HepG2 (cell line): ENCODE data around the gene KIAA0825. TPM values are rescaled to one million over a fixed set of nuclear protein-coding genes. Genes with fewer than 3 reads are reported as not detected.

ENCODE experiments used
- ATAC-seq: fragments of 200-7000 bp; cut with Tn5 transposase; 3 replicates; pipeline ENCODE4 v1.9.1; 2020; ENCODE audit warnings: mild to moderate bottlenecking, moderate library complexity
- BruUV-seq: library from RNA; stranded (reverse); fragments of 400-500 nt; replicated peaks from 2 replicates; lab custom pipeline; 2021; lab: Mats Ljungman, UMichigan
- CTCF ChIA-PET: fragments of 300-600 bp; formaldehyde crosslinking; extraction: SDS; loops from one replicate; lab custom pipeline; 2021; ENCODE audit warnings: low total read pairs, inconsistent platforms, low intra/inter-chr PET ratio; lab: Yijun Ruan, JAX
- POLR2A ChIA-PET: fragments of 350-600 bp; sonication (Branson Sonifier 250); formaldehyde crosslinking; loops from one replicate; lab custom pipeline; 2020; ENCODE audit warnings: antibody characterized with exemption, inconsistent platforms; lab: Yijun Ruan, JAX
- DNase-seq: peaks from one replicate; pipeline ENCODE4 v3.0.0-alpha.2; 2015; ENCODE audit warnings: low spot score
- FAIRE-seq: peaks from 3 replicates; lab custom pipeline; 2011; peaks lifted over from hg19 to GRCh38; lab: Jason Lieb, UNC
- H2AFZ ChIP-seq: one replicate; pipeline ENCODE4 v1.6.1; 2011; ENCODE audit warnings: low read length, inconsistent platforms
- H3K27ac ChIP-seq: fragments of 300-600 bp; 3 replicates; pipeline ENCODE4 v1.8.0; 2011; ENCODE audit warnings: mixed run types, mild to moderate bottlenecking, mixed read lengths, low read length, inconsistent platforms; ENCODE audit not compliant: insufficient read depth; ENCODE audit errors: extremely low read length
- H3K27me3 ChIP-seq, 2 experiments: fragments of 200-600 bp in 1 of 2; 2 replicates in 1 of 2; 3 replicates in 1 of 2; pipeline versions ENCODE4 v1.6.0 to v1.8.0; 2011; ENCODE audit warnings: low read length in 2 of 2, mild to moderate bottlenecking in 2 of 2, moderate library complexity in 2 of 2, inconsistent platforms in 1 of 2; ENCODE audit not compliant: insufficient read depth in 2 of 2, control insufficient read depth in 1 of 2
- H3K36me3 ChIP-seq, 2 experiments: fragments of 200-600 bp in 1 of 2; replicated peaks in 1 of 2; 2 replicates in 1 of 2; 3 replicates in 1 of 2; pipeline versions ENCODE4 v1.5.1 to v1.8.0; 2011; ENCODE audit warnings: low read length in 2 of 2, inconsistent platforms in 1 of 2; ENCODE audit not compliant: insufficient read depth in 2 of 2, control insufficient read depth in 1 of 2
- H3K4me1 ChIP-seq: 2 replicates; pipeline ENCODE4 v1.5.1; 2012; ENCODE audit warnings: low read length, inconsistent platforms; ENCODE audit not compliant: insufficient read depth
- H3K4me2 ChIP-seq: 2 replicates; pipeline ENCODE4 v1.6.0; 2011; ENCODE audit warnings: low read depth, low read length, inconsistent platforms
- H3K4me3 ChIP-seq, 3 experiments: fragments of 200-600 bp in 1 of 3; sonication (generic), shearing (Covaris generic) in 1 of 3; replicated peaks in 1 of 3; 2 replicates each; pipeline ENCODE4 v1.5.1; 2011 to 2016; ENCODE audit warnings: low read length in 3 of 3, inconsistent platforms in 2 of 3, low read depth in 2 of 3, mild to moderate bottlenecking in 2 of 3, control low read depth in 1 of 3, mixed read lengths in 1 of 3; ENCODE audit not compliant: insufficient read depth in 1 of 3
- H3K79me2 ChIP-seq: one replicate; pipeline ENCODE4 v1.6.1; 2011; ENCODE audit warnings: low read length, inconsistent platforms; ENCODE audit not compliant: insufficient read depth
- H3K9ac ChIP-seq: 2 replicates; pipeline ENCODE4 v1.6.0; 2011; ENCODE audit warnings: mild to moderate bottlenecking, low read depth, low read length, inconsistent platforms; ENCODE audit not compliant: insufficient read depth
- H3K9me3 ChIP-seq: 2 replicates; pipeline ENCODE4 v1.5.1; 2012; ENCODE audit warnings: mild to moderate bottlenecking, low read length
- H4K20me1 ChIP-seq: 2 replicates; pipeline ENCODE4 v1.6.0; 2011; ENCODE audit warnings: inconsistent platforms, mild to moderate bottlenecking, low read length, moderate library complexity; ENCODE audit not compliant: insufficient read depth
- BHLHE40 ChIP-seq: IDR thresholded peaks from 2 replicates; pipeline ENCODE4 v1.6.1; 2011; ENCODE audit warnings: low read length, improper control_type of control experiment
- FOXP1 ChIP-seq, 2 experiments: fragments of 450-650 bp in 1 of 2; IDR thresholded peaks; 2 replicates each; pipeline ENCODE4 v1.6.1; 2017 to 2018; ENCODE audit warnings: antibody characterized with exemption in 1 of 2
- GTF2F1 ChIP-seq: fragments of 150-350 bp; IDR thresholded peaks from 2 replicates; pipeline ENCODE4 v1.6.1; 2014; ENCODE audit warnings: low read length
- KLF12 ChIP-seq: sonication (generic); formaldehyde crosslinking; IDR thresholded peaks from 2 replicates; pipeline ENCODE4 v1.4.0; 2020; ENCODE audit warnings: missing genetic modification reagents, borderline replicate concordance
- NFATC3 ChIP-seq: sonication (generic); formaldehyde crosslinking; IDR thresholded peaks from 2 replicates; pipeline ENCODE4 v1.5.1; 2020; ENCODE audit warnings: mild to moderate bottlenecking, missing genetic modification reagents
- PRDM4 ChIP-seq: sonication (generic); formaldehyde crosslinking; IDR thresholded peaks from 2 replicates; pipeline ENCODE4 v1.9.0; 2021; ENCODE audit warnings: missing genetic modification reagents, borderline replicate concordance
- RFXAP ChIP-seq: sonication (generic); formaldehyde crosslinking; IDR thresholded peaks from 2 replicates; pipeline ENCODE4 v1.4.0; 2020; ENCODE audit warnings: missing genetic modification reagents, borderline replicate concordance
- SALL1 ChIP-seq: sonication (generic); formaldehyde crosslinking; IDR thresholded peaks from 2 replicates; pipeline ENCODE4 v1.8.0; 2022; ENCODE audit warnings: mild to moderate bottlenecking, missing genetic modification reagents
- ZFP36 ChIP-seq: fragments of 150-350 bp; IDR thresholded peaks from 2 replicates; pipeline ENCODE4 v1.6.1; 2018; ENCODE audit warnings: borderline replicate concordance, low read length, low read depth; ENCODE audit not compliant: partially characterized antibody
- ZHX1 ChIP-seq: sonication (generic); formaldehyde crosslinking; IDR thresholded peaks from 2 replicates; pipeline ENCODE4 v1.8.1; 2022; ENCODE audit warnings: low read depth, mild to moderate bottlenecking, missing genetic modification reagents
- ZHX2 ChIP-seq, 2 experiments: sonication (generic) in 1 of 2; formaldehyde crosslinking in 1 of 2; IDR thresholded peaks; 2 replicates each; pipeline versions ENCODE4 v1.6.1 to v1.9.0; 2014 to 2022; ENCODE audit warnings: antibody characterized with exemption in 1 of 2, borderline replicate concordance in 1 of 2, inconsistent platforms in 1 of 2, low read depth in 1 of 2, missing genetic modification reagents in 1 of 2
- ZNF34 ChIP-seq: sonication (generic); formaldehyde crosslinking; IDR thresholded peaks from 2 replicates; pipeline ENCODE4 v1.4.0; 2020; ENCODE audit warnings: mild to moderate bottlenecking, missing genetic modification reagents, borderline replicate concordance
- ZNF44 ChIP-seq: sonication (generic); formaldehyde crosslinking; IDR thresholded peaks from 2 replicates; pipeline ENCODE4 v1.5.1; 2020; ENCODE audit warnings: mild to moderate bottlenecking, missing genetic modification reagents
- ZNF672 ChIP-seq: sonication (generic); formaldehyde crosslinking; IDR thresholded peaks from 2 replicates; pipeline ENCODE4 v1.8.1; 2022; ENCODE audit warnings: missing genetic modification reagents
- WGBS: methylation state at CpG from one replicate; pipeline ENCODE4 v1.1.6; 2017; ENCODE audit warnings: low lambda C conversion rate; 5-methylcytosine and 5-hydroxymethylcytosine counted together
- in situ Hi-C: cut with HindIII; loops from 2 replicates; pipeline ENCODE4 v1.10.0; 2017; ENCODE audit warnings: low pct_unique_long_range_greater_than_20kb; ENCODE audit not compliant: extremely low pct_ligation_motif_present
- intact Hi-C: fragments of 100-400 bp; cut with micrococcal nuclease; formaldehyde crosslinking; loops from one replicate; pipeline ENCODE4 v1.10.0; 2022; ENCODE audit not compliant: unreplicated experiment
- polyA plus RNA-seq, 8 experiments: library from polyadenylated mRNA; depleted of rRNA in 3 of 8; stranded (reverse) in 7 of 8; unstranded in 1 of 8; fragments of >200 nt; fragmentation: Illumina TruSeq in 4 of 8; extraction: Trizol in 4 of 8; gene quantifications; 2 replicates each; pipeline versions ENCODE4 v1.2.1 to v1.2.3, GENCODE V29; 2011 to 2016; ENCODE audit warnings: low read depth in 4 of 8, missing spikeins in 1 of 8, mixed read lengths in 1 of 8; ENCODE audit not compliant: insufficient read depth in 1 of 8
- total RNA-seq, 5 experiments: library from RNA; depleted of rRNA; stranded (reverse); fragments of >200 nt; fragmentation: Illumina TruSeq; extraction: Trizol; gene quantifications; 2 replicates each; pipeline ENCODE4 v1.2.3, GENCODE V29; 2016; ENCODE audit warnings: low read depth in 1 of 5

The KIAA0825 gene
- total and polyA plus RNA-seq, 2 of the 13 experiments (the other 11 are each of a cell fraction or from before 2014, with no cell fraction given), result 0.05 to 0.51 TPM

GRCh38 chr5:94658272-94658671 is 39.9 kb upstream of the KIAA0825 start:
- intact Hi-C loops, result no loop called here
- no peak for FAIRE-seq
- Histone ChIP-seq H3K27me3 (no peaks in the 10 kb centered on the region), H3K9ac (no peak overlapping the region), H3K4me3 (no peak overlapping the region), H3K9me3 (peaks cover 20% of the 10 kb centered on the region), H3K27ac (no peak overlapping the region), H3K79me2 (no peaks in the 10 kb centered on the region), H3K36me3 (peaks cover 1 to 5% of the 10 kb centered on the region in 2 experiments; a peak in 1 of 5 replicates), H2AFZ (no peak overlapping the region), H3K4me2 (no peak overlapping the region), H4K20me1 (no peaks in the 10 kb centered on the region), H3K4me1 (no peaks in the 10 kb centered on the region)
- BruUV-seq, result no TSS peak
- in situ Hi-C loops, result no loop called here
- WGBS, result 100% methylated on average over 1 of the region's 1 CpG
- ChIA-PET CTCF (no interaction called here), POLR2A (no interaction called here)
- ATAC-seq, result no peak
- DNase-seq, result no peak
- TF ChIP-seq SALL1 (no peak), ZHX1 (CRISPR knock-in tag) (no peak), ZNF34 (CRISPR knock-in tag) (no peak), ZHX2 (IDR thresholded peaks at IDR 0.05; ENCODE audit: low read depth) (no peak), ZHX2 (CRISPR knock-in tag; IDR thresholded peaks at IDR 0.05; ENCODE audit: borderline replicate concordance) (no peak), FOXP1 (IDR thresholded peaks at IDR 0.05) (peak; percentile 71), FOXP1 (CRISPR knock-in tag; IDR thresholded peaks at IDR 0.05) (no peak), NFATC3 (CRISPR knock-in tag) (no peak), RFXAP (CRISPR knock-in tag) (no peak), PRDM4 (CRISPR knock-in tag) (no peak), BHLHE40 (no peak), KLF12 (CRISPR knock-in tag) (no peak), ZNF44 (CRISPR knock-in tag) (no peak), ZFP36 (no peak), ZNF672 (CRISPR knock-in tag) (no peak), GTF2F1 (no peak)
